ENCODE data around the gene WNT9A.

WNT9A gene

DNA sequence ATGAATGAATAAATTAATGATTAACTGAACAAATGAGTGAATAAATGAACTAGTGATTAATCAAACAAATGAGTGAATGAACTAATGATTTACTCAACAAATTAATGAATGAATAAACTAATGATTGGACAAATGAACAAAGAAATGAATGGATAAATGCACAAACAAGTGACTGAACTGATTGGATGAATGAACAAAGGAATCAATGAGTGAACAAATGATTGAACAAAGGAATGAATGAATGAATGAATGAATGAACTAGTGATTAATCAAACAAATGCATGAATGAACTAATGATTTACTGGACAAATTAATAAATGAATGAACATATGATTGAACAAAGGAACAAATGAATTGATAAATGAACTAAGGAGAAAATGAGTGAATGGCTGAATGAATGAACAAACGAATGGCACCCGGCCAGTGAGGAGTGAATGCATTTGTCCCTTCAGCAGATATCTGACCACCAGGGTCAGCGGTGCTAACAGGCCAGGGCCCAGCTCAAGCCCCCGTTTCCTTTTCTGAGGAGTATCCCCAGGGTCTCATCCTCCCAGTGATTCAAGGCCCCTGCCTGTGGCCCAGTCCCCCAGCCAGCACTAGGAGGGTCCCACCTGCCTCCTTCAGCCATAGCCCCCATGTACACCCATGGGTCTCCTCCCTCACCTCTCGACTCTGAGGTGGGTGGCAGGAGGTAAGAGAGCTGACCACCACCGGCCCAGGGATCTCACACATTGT, 49.9 kb downstream of the WNT9A start:
- DNase-seq (ENCODE audit: low spot score) = no peak

- no peak for DNase-seq (ENCODE audit: low spot score)
These were observed 50.7 kb downstream of the WNT9A start for GRCh38 chr1:227896710-227897655.

DNA sequence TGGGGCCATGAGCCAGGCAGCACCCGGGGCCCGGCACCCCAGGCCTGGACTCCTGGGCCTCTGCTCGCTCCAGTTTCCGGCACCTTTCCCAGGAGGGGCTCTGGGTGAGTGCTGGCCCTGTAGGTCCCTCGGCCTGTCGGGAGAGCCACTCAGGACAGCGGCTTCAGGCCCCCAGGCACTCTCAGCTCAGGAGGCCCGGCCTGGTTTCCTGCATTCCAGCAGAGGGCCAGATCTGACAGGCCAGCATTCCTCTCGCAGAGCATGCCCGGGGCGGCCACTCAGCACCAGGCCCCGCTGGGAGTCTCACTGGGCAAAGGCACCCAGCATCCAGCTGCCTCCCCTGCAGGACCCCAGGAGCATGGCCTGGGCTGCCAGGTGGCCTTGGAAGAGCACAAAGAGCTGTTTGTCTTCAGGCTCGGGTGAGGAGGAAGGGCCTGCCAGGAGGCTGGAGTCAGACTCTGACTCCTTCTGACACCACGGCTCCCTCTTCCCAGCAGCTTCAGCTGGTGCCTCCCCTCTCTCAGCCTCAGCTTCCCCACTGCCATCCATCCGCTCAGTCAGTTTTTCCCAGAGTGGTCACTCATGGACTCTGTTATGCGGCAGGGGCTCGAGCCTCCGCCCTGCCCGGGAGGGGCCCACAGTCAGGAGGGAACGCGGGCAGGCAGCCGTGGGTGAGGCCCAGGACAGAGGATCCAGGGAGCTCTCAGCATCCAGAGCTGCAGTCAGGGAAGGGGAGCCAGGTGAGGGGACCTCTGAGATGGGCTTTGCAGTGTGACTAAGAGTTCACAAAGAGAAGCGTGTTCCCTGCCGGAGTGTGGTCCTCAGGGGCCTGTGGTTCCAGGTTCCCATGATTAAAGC, 51.7 kb downstream of the WNT9A start:
- DNase-seq (ENCODE audit: low spot score) = no peak

- no peak for DNase-seq (ENCODE audit: low spot score)
These were observed 52.8 kb downstream of the WNT9A start for GRCh38 chr1:227894831-227895451.

- no peak for DNase-seq (ENCODE audit: low spot score)
These were observed 53.6 kb downstream of the WNT9A start for GRCh38 chr1:227893949-227894721.

- DNase-seq (ENCODE audit: low spot score) = no peak
These were observed 54.3 kb downstream of the WNT9A start for GRCh38 chr1:227893300-227893948.

- no peak for DNase-seq (ENCODE audit: low spot score)
These were observed 55.0 kb downstream of the WNT9A start for GRCh38 chr1:227892489-227893299.

DNA sequence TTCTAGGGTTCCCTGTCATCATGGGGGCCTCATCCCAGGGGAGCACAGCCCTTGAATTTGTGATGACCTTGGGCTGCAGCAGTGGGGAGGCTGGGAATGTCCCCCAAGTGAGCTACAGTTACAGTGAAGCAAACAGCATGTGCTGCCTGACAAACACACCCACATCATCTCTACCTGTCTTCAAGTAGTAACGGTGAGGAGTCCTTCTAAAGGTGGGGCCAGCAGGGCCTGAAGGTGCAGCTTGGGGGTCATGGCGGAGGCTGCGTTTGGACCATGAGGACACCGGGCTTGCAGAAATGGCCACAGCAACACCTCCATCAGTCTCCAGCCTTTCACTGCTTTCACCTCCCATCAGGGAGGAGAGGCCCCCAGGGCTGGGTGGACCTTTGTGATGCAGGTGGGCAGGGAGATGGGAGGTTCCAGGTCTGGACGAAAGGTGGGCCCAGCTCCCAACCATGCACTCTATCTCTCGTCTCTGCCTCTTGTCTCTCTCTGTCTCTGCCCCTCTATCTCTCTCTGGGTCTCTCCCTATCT, 55.7 kb downstream of the WNT9A start:
- DNase-seq (ENCODE audit: low spot score) = no peak

GRCh38 chr1:227891223-227891954, 56.3 kb downstream of the WNT9A start:
- DNase-seq (ENCODE audit: low spot score) = no peak

GRCh38 chr1:227890451-227891222, 57.1 kb downstream of the WNT9A start:
- DNase-seq (ENCODE audit: low spot score) = no peak

GRCh38 chr1:227889863-227890405, 57.8 kb downstream of the WNT9A start:
- no peak for DNase-seq (ENCODE audit: low spot score)

DNA sequence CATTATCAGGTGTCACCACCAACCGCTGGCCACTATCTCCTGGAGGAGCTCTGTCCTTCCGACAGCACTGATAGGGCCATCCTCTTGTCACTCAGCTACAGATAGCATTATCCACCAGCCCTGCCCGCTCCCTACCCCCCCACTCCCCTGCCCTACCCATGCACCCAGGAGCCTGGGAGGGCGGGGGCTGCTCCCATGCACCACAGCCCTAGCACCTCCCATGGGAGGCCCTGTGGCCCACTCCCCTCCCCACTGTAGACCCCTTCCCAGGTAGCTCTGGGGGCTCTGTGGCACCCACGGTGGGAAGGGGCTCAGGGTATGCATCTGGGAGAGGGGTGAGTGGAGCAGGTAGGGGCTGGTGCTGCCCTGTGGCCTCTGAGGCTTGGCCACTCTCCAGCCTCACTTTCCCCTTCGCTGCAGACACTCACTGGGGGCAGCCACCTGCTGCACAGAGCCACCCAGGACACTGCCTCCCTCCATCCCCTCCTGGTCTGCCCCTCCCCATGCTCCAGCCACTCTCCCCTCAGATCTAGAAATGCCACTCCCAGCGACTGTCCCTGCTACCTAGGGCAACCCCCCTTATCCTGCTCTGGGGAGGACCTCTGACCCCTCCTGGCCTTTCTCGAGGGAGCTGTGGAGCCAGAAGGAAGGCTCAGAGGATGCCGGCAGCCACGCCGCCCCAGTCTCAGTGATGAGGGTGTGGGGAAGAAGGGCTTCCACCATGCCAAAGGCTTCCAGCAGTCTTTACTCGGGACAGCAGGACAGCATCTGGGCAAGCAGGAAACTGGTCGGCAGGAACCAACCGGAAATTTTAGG, 58.5 kb downstream of the WNT9A start:
- DNase-seq (ENCODE audit: low spot score) = no peak

DNA sequence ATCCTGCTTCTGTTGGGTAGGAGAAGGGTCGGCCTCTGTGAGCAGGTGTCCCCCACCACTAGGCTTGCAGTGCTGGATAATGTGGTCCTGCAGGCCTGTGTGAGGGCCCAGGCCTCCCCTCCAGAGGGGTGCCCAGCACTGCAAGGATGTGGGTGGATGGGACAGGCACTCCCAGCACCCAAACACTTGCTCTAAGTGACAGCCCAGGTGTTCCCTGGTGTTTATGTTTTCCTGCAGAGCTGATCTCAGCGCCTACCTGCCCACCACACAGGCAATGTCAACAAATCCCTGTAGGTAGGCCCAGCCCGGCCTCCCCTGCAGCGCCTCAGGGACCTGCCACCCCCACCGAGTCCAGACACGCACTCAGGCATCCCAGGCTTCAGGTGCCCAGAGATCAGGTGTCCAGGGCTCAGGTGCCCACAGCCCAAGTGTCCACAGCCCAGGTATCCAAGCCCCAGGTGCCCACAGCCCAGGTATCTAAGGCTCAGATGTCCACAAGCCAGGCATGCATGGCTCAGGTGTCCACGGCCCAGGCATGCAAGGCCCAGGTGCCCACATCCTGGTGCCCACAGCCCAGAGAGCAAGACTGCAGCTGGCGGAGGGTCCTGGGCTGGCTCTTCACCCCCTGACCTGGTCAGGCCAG, 59.2 kb downstream of the WNT9A start:
- no peak for DNase-seq (ENCODE audit: low spot score)

GRCh38 chr1:227887697-227888403, 59.9 kb downstream of the WNT9A start:
- DNase-seq (ENCODE audit: low spot score) = no peak

GRCh38 chr1:227886993-227887696, 60.6 kb downstream of the WNT9A start:
- DNase-seq (ENCODE audit: low spot score) = no peak

Measured in HuH-7.5 (cell line).